GM03348 (cell line): ENCODE data around the gene LIMS2.

ENCODE experiments used
- DNase-seq: peaks from one replicate; pipeline ENCODE4 v3.0.0; 2012; ENCODE audit warnings: low spot score

Gene LIMS2

GRCh38 chr2:127631997-127632581, 43.2 kb downstream of the LIMS2 start:
- no peak for DNase-seq

DNA sequence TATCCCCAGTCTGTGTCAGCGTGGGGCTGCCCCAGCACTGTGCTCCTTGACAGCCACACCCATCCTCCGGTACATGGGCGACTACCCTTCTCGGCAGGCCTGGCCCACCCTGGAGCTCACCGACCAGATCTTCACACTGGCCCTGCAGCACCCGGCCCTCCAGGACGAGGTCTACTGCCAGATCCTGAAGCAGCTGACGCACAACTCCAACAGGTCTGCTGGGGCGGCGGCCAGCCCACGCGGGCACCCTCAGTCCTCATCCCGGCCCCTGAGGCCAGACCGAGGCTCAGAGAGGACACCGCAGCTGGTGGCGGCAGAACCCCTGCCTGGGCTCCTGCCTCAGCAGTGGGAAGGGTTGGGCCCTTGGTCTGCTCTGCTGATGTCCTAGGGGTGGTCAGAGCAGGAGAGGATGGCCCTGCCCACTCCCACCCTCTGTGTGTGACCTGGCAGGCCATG, 43.8 kb downstream of the LIMS2 start:
- no peak for DNase-seq

DNA sequence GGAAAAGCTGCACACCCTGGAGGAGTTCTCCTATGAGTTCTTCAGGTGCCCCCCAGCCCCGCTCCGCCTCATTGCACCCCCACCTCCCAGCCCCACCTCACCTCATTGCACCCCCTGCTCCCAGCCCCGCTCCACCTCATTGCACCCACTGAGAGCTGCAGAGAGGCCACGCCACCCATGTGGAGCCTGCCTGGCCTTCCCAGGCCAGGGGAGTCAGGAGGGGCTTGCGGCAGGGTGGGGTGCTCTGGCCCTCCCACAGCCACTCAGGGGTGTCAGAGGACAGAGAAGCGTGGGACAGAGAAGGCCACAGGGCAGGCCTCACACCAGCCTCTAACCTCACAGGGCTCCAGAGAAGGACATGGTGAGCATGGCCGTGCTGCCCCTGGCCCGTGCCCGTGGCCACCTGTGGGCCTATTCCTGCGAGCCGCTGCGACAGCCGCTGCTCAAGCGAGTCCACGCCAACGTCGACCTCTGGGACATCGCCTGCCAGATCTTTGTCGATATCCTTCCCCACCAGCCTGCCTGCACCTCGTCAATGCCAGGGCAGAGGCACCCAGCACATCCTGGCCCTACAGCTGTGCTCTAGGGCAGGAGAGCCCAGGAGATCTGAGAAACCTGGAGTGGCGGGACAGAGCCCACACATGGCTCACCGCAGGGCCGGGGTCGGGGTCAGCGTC, 44.3 kb downstream of the LIMS2 start:
- no peak for DNase-seq

DNA sequence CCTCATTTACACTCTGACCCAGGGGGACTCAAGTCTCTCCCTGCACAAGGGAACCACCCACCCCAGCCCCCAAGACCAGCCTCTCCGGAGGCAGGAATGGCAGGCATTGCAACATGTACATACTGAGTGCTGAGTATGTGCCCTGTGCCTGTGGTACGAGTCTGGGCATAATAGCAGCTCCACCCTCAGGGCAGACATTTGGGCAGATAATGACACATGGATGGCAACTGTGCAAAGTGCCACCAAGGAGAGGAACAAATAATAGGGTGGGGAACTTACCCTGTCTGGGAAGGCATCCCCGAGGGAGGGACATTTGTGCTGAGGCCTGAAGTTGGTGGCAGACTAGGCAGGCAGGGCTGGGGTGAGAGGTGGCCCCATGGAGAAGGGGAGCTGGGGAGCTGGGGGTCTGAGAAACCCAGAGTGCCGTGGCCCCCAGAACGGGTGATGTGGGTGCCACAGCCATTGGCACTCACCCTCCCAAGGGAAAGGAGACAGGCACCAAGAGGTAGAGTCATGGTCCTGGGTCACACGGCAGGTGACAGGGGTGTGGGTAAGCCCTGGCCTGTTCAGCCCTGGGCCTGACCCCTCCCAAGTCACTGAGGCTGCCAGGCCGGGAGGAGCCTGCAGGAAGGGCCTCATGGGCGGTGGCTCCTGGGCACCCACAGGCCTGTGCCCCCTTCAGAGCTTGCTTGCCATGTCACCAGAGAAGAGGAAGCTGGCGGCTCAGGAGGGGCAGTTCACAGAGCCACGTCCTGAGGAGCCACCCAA, 45.0 kb downstream of the LIMS2 start:
- DNase-seq: no peak

GRCh38 chr2:127629637-127630036, 45.7 kb downstream of the LIMS2 start:
- no peak for DNase-seq

- DNase-seq: no peak
Measured at GRCh38 chr2:127628767-127629614, 46.3 kb downstream of the LIMS2 start.

DNA sequence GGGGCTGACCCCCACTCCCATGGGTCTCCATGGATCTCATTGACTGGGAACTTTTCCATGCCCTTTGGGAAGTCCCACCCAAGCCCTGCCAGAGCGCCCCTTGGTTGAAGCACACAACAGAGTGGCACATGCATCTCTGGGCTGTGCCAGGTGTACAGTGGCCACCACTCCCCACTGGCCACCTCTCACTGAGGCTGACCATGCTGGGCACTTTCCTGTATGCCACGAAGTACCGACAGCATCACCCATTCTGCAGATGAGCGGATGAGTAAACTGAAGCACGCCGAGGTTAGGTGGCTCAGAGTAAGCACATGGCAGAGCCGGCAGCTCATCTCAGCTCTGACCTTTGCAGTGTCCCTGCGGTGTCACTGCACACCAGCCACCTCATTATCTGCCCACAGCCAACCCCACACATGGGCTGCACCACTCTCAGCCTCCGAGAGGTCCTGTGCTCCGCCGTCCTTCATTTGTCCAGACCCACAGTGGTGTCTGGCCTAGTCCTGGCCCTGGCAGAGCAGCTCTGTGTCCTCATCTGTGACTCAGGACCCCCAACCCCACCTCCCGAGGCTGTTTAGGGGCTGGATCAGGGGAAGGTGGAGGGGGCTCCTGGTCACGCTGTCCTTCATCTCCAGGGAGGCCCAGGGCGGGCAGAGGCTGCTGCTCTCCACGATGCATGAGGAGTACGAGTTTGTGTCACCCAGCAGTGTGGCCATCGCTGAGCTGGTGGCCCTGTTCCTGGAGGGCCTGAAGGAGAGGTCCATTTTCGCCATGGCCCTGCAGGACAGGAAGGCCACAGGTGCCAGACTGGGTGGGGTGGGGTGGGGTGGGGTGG, 47.4 kb downstream of the LIMS2 start:
- no peak for DNase-seq

DNA sequence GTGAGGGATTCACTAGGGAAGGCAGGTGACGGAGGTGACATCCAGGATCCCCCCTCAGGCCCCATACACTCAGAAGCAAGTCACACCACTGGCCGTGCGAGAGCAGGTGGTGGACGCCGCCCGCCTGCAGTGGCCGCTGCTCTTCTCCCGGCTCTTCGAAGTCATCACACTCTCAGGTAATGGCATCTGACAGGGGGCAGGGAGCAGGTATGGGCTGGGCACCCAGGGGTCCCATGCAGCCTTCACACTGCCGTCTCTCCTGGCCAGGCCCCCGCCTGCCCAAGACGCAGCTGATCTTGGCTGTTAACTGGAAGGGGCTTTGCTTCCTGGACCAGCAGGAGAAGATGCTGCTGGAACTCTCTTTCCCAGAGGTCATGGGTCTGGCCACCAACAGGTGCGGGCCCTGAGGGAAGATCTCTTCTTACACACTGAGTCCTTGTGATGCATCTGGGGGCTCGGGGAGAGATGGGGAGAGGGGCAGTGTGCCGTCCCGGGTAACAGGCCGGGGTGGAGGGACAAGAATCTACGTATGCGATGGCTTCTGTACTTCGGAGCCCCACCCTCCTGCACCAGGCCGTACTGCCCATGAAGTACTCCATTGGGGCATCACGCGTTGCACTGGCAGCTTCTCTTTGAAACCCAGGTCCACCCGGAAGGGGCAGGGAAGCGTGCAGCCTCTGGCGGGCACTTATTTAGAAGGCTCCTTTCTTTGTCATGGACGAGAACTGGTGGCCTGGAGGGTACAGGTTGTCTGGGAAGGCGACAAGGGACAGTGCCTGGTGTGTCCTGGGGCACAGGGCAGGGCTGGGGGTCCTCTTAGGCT, 48.2 kb downstream of the LIMS2 start:
- no peak for DNase-seq

DNA sequence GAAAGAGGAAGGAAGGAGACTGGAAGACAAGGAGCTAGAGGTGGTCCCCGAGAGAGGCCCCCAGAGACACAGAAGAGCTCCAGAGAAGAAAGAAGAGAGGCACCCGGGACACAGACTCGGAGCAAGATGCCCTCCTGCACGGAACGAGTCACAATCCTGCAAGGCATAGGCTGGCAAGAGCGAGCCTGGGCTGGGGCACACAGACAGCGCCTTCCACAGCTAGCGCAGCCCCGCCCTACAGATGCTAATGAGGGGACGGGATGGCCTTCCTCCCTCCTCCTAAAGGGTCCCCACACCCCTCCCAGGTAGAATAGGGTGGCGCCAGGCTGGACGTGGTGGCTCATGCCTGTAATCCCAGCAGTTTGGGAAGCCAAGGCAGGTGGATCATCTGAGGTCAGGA, 49.2 kb downstream of the LIMS2 start:
- no peak for DNase-seq

DNA sequence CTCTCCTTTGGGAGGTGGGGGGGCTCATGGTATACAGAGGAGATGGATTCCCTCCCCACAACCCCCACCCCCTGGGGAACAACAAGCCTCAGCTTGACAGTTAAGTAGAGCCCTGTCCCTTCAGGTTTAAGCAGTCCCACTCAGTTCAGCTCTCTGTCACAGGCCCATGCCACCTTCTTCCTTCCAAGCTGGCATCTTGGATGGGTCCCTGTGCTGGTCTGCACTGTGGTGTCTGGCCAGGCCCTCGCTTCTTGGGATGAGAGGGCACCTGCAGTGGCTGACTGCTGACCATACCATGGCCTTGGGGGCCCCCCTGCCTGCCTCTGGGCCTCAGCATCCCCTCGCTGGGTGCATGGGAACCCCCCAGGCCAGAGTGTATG, 49.8 kb downstream of the LIMS2 start:
- no peak for DNase-seq

GRCh38 chr2:127624756-127625571, 50.4 kb downstream of the LIMS2 start:
- DNase-seq: no peak

GRCh38 chr2:127624320-127624755, 51.0 kb downstream of the LIMS2 start:
- no peak for DNase-seq

DNA sequence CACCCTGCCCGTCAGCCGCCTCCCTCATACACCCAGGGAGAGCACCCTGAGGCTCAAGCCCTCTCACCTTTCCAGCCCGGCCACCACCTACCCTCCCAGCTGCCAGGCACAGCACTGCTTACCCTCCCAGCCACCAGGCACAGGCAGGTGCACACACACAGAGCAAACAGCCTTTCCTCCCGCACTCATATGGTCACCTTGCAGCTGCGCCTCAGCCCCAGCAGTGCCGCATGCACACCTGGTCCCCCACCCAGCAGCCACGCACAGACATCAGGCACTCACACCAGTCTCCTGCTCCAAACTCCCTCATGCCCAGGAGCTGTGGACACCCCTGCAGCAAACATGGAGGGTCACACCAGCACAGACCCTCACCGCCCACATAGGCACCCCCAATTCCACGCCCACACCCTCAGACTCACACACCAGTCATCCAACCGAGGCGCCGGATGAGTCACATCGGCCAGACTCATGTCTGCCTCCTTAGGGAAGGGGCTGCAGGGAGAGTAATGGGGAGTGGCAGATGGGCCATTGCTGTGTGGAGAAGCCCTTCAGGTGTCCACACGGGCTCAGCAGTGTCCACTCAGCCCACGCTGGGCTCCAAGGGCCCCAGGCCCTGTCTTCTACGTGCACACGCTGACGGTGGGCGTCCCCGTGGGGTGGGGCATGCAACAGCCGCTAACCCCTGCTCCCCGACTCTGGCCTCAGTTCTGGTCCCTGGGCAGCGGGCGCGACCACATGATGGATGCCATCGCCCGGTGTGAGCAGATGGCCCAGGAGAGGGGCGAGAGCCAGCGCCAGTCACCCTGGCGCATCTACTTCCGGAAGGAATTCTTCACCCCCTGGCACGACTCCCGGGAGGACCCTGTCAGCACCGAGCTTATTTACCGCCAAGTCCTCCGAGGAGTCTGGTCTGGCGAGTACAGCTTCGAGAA, 51.7 kb downstream of the LIMS2 start:
- no peak for DNase-seq

DNA sequence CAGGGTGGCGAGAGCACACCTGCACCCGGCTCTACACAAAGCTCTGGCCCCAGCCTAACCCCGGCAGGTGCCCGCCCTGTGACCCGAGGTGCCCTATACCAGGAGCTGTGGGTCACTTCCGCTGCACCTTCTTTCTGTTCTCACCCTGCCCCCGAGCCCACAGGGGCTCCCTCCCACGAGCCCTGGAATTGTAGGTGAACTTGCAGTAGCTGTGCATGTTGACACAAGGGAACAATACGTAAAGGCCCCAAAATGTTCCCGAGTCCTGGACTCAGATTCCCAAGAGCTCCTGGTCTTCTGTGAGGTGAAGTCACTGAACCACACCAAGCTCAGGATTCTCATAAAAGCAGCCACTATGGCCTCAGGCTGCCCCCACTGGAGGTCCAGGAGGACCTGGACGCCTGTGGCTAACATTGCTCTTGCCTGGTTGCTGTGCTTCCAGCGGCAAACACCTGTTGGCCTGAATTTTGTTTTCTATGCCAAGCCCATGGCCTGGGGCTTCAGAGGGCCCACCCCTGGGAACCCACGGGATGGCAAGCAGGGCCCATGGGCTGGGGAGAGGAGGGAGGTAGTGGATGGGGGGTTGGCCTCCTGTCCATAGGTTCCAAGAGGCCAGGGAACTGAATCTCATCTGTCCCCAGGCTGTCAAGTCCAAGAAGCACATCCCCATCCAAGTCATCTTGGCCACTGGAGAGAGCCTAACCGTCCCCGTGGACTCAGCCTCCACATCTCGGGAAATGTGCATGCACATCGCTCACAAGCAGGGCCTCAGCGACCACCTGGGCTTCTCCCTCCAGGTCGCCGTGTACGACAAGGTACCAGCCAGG, 52.6 kb downstream of the LIMS2 start:
- DNase-seq: no peak

- DNase-seq: no peak
Measured at GRCh38 chr2:127621981-127622431, 53.3 kb downstream of the LIMS2 start.

DNA sequence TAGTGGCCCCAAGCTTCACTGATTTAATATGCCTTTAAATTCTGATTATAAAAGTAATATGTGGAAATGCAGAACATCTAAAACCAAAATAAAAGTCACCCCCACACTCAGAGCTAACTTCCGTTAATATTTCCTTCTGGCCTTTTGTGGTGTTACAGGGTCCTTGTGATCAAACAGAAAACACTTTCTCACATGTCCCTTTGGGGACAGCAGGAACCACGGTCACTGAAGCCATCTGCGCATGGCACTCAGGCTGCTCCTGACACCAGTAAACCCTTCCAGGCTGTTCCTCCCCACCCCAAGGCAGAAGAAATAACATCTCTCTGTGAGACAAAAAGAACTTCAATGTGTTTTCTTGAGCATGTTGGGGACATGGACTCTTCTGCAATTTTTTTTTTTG, 54.5 kb downstream of the LIMS2 start:
- DNase-seq: no peak

DNA sequence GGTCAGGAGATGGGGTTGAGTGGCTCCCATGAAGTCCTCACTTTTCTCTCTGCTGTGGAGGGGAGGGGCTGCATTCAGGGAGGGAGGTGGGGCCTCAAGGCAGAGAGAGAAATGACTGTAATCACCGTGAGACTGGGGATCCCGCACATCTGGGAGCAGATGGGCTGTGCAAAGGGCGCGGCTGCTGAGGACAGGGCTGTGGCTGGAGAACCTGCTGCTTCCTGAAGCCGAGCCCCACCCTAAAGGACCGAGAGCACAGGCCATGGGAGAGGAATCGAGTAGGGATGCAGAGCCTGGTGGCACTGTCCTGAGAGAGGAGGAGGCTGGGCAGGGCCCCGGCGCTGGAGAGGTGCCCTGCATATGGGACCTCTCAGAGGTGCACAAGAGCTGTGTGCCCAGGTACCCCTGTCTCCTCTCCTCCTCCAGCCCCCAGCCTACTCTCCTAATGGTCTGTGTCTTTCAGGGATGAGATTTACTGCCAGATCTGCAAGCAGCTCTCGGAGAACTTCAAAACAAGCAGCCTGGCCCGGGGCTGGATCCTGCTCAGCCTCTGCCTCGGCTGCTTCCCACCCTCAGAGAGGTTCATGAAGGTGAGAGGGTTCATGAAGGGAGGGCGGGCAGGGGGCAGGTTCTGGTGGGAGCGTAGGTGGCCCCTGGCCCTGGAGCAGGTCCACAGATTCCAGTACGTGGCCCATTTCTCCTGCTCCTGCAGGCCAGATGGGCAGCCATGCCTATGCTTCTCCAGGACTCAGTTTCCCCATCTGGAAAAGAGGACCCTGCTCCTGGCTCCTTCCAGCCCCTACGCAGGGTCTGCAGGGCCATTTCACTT, 55.2 kb downstream of the LIMS2 start:
- DNase-seq: no peak
